K562 (cell line): Measurements from ENCODE around the gene URI1. TPM values are rescaled to one million over a fixed set of nuclear protein-coding genes. Genes with fewer than 3 reads are reported as not detected.

Experiments used
- ATF1 ChIP-seq, 2 experiments: fragments of 450-650 bp in 1 of 2; IDR thresholded peaks; 2 replicates each; pipeline ENCODE4 v1.6.1; 2016; ENCODE audit warnings: missing compliant biosample characterization in 1 of 2, missing genetic modification characterization in 1 of 2
- CCNT2 ChIP-seq: IDR thresholded peaks from 2 replicates; pipeline ENCODE4 v1.6.1; 2011; ENCODE audit warnings: borderline replicate concordance, low read depth, mild to moderate bottlenecking, moderate library complexity, mixed read lengths, low read length; ENCODE audit not compliant: insufficient read length; ENCODE audit errors: extremely low read depth
- CHD1 ChIP-seq: fragments of 200-600 bp; sonication (generic); IDR thresholded peaks from one replicate; pipeline ENCODE4 v1.6.1; 2012; ENCODE audit warnings: mild to moderate bottlenecking, moderate library complexity, low read length, inconsistent platforms
- CREB1 ChIP-seq, 2 experiments: sonication (generic) in 1 of 2; formaldehyde crosslinking in 1 of 2; IDR thresholded peaks; 2 replicates each; pipeline versions ENCODE4 v1.6.1 to v1.8.0; 2012 to 2022; ENCODE audit warnings: inconsistent platforms in 1 of 2, mild to moderate bottlenecking in 1 of 2, missing genetic modification reagents in 1 of 2, moderate library complexity in 1 of 2
- ERF ChIP-seq: fragments of 450-650 bp; formaldehyde crosslinking; IDR thresholded peaks from 2 replicates; pipeline ENCODE4 v1.4.0; 2020; ENCODE audit warnings: mild to moderate bottlenecking, mixed read lengths
- ETV5 ChIP-seq: sonication (generic); formaldehyde crosslinking; IDR thresholded peaks from 2 replicates; pipeline ENCODE4 v1.4.0; 2020; ENCODE audit warnings: low read depth, mild to moderate bottlenecking, missing genetic modification reagents
- FIP1L1 ChIP-seq: fragments of 200-400 bp; formaldehyde crosslinking; IDR thresholded peaks from 2 replicates; pipeline ENCODE4 v1.6.1; 2018; ENCODE audit warnings: mild to moderate bottlenecking, low read depth, low read length; ENCODE audit not compliant: poor library complexity, severe bottlenecking
- GTF2E2 ChIP-seq: fragments of 200-800 bp; sonication (Bioruptor generic); IDR thresholded peaks from 2 replicates; pipeline ENCODE4 v1.6.1; 2016; ENCODE audit warnings: missing genetic modification characterization, missing compliant biosample characterization
- HMGN3 ChIP-seq: IDR thresholded peaks from 2 replicates; pipeline ENCODE4 v1.6.1; 2011; ENCODE audit warnings: borderline replicate concordance, low read depth, mild to moderate bottlenecking, mixed read lengths, low read length; ENCODE audit not compliant: insufficient read length; ENCODE audit errors: extremely low read depth
- POLR2B ChIP-seq: fragments of 450-650 bp; IDR thresholded peaks from 2 replicates; pipeline ENCODE4 v1.6.1; 2018; ENCODE audit warnings: low read depth; ENCODE audit not compliant: partially characterized antibody
- RBBP5 ChIP-seq: fragments of 200-600 bp; sonication (generic); IDR thresholded peaks from 2 replicates; pipeline ENCODE4 v1.6.1; 2012; ENCODE audit warnings: borderline replicate concordance, mild to moderate bottlenecking, low read length, control low read depth, inconsistent platforms; ENCODE audit not compliant: insufficient read depth, poor library complexity, severe bottlenecking
- ZBTB17 ChIP-seq: fragments of 450-650 bp; formaldehyde crosslinking; IDR thresholded peaks from 2 replicates; pipeline ENCODE4 v1.4.0; 2020; ENCODE audit warnings: mild to moderate bottlenecking
- polyA plus RNA-seq, 8 experiments: library from polyadenylated mRNA; depleted of rRNA in 4 of 8; stranded (reverse) in 5 of 8; unstranded in 3 of 8; fragments of >200 nt; fragmentation: Nextera tagmentation in 2 of 8; fragmentation: Illumina TruSeq in 1 of 8; extraction: Ambion mirVana in 2 of 8; extraction: Trizol in 1 of 8; gene quantifications; 2 replicates each; pipeline versions ENCODE4 v1.2.1 to v1.2.3, GENCODE V29; 2011 to 2014; ENCODE audit warnings: inconsistent platforms in 1 of 8, missing spikeins in 1 of 8
- total RNA-seq, 7 experiments: library from RNA; depleted of rRNA in 6 of 7; stranded (reverse); fragments of >200 nt in 6 of 7; fragmentation: Illumina TruSeq in 2 of 7; extraction: Trizol in 2 of 7; gene quantifications; 2 replicates each; pipeline versions ENCODE4 v1.2.1 to v1.2.3, GENCODE V29; 2011 to 2021; ENCODE audit warnings: low replicate concordance in 1 of 7
- TF ChIP-seq, protein P1 (sequence below): fragments of 200-600 bp; sonication (generic); IDR thresholded peaks from one replicate; pipeline ENCODE4 v1.6.1; 2012; ENCODE audit warnings: mild to moderate bottlenecking, low read depth, low read length, inconsistent platforms
- TF ChIP-seq, protein P2 (sequence below): sonication (generic); formaldehyde crosslinking; IDR thresholded peaks from 2 replicates; pipeline ENCODE4 v1.8.1; 2022; ENCODE audit warnings: missing genetic modification reagents

Gene URI1
- total and polyA plus RNA-seq, 9 of the 15 experiments (the other 6 are each of a cell fraction or from before 2014, with no cell fraction given): 16.9 to 87.4 (median 63.9) TPM

- TF ChIP-seq POLR2B (peak; percentile 64), RBBP5 (peak; percentile 68), ZBTB17 (CRISPR knock-in tag) (0 out of 2 replicates have a peak, but pooled peaks have one; percentile 33), ATF1 (CRISPR knock-in tag; IDR thresholded peaks at IDR 0.05) (no peak), ATF1 (tag; IDR thresholded peaks at IDR 0.05) (peak; percentile 31; the same call in 1 of the 2 replicates), ETV5 (CRISPR knock-in tag) (peak; percentile 37; the same call in 1 of the 2 replicates), ERF (CRISPR knock-in tag) (peak; percentile 77; the same call in 1 of the 2 replicates), CCNT2 (peak; percentile 23), FIP1L1 (no peak), HMGN3 (peak; percentile 39), CHD1 (no peak), GTF2E2 (no peak), CREB1 (IDR thresholded peaks at IDR 0.05) (peak; percentile 26; the same call in 1 of the 2 replicates), CREB1 (CRISPR knock-in tag; IDR thresholded peaks at IDR 0.05) (no peak)
- TF ChIP-seq, protein P1, sequence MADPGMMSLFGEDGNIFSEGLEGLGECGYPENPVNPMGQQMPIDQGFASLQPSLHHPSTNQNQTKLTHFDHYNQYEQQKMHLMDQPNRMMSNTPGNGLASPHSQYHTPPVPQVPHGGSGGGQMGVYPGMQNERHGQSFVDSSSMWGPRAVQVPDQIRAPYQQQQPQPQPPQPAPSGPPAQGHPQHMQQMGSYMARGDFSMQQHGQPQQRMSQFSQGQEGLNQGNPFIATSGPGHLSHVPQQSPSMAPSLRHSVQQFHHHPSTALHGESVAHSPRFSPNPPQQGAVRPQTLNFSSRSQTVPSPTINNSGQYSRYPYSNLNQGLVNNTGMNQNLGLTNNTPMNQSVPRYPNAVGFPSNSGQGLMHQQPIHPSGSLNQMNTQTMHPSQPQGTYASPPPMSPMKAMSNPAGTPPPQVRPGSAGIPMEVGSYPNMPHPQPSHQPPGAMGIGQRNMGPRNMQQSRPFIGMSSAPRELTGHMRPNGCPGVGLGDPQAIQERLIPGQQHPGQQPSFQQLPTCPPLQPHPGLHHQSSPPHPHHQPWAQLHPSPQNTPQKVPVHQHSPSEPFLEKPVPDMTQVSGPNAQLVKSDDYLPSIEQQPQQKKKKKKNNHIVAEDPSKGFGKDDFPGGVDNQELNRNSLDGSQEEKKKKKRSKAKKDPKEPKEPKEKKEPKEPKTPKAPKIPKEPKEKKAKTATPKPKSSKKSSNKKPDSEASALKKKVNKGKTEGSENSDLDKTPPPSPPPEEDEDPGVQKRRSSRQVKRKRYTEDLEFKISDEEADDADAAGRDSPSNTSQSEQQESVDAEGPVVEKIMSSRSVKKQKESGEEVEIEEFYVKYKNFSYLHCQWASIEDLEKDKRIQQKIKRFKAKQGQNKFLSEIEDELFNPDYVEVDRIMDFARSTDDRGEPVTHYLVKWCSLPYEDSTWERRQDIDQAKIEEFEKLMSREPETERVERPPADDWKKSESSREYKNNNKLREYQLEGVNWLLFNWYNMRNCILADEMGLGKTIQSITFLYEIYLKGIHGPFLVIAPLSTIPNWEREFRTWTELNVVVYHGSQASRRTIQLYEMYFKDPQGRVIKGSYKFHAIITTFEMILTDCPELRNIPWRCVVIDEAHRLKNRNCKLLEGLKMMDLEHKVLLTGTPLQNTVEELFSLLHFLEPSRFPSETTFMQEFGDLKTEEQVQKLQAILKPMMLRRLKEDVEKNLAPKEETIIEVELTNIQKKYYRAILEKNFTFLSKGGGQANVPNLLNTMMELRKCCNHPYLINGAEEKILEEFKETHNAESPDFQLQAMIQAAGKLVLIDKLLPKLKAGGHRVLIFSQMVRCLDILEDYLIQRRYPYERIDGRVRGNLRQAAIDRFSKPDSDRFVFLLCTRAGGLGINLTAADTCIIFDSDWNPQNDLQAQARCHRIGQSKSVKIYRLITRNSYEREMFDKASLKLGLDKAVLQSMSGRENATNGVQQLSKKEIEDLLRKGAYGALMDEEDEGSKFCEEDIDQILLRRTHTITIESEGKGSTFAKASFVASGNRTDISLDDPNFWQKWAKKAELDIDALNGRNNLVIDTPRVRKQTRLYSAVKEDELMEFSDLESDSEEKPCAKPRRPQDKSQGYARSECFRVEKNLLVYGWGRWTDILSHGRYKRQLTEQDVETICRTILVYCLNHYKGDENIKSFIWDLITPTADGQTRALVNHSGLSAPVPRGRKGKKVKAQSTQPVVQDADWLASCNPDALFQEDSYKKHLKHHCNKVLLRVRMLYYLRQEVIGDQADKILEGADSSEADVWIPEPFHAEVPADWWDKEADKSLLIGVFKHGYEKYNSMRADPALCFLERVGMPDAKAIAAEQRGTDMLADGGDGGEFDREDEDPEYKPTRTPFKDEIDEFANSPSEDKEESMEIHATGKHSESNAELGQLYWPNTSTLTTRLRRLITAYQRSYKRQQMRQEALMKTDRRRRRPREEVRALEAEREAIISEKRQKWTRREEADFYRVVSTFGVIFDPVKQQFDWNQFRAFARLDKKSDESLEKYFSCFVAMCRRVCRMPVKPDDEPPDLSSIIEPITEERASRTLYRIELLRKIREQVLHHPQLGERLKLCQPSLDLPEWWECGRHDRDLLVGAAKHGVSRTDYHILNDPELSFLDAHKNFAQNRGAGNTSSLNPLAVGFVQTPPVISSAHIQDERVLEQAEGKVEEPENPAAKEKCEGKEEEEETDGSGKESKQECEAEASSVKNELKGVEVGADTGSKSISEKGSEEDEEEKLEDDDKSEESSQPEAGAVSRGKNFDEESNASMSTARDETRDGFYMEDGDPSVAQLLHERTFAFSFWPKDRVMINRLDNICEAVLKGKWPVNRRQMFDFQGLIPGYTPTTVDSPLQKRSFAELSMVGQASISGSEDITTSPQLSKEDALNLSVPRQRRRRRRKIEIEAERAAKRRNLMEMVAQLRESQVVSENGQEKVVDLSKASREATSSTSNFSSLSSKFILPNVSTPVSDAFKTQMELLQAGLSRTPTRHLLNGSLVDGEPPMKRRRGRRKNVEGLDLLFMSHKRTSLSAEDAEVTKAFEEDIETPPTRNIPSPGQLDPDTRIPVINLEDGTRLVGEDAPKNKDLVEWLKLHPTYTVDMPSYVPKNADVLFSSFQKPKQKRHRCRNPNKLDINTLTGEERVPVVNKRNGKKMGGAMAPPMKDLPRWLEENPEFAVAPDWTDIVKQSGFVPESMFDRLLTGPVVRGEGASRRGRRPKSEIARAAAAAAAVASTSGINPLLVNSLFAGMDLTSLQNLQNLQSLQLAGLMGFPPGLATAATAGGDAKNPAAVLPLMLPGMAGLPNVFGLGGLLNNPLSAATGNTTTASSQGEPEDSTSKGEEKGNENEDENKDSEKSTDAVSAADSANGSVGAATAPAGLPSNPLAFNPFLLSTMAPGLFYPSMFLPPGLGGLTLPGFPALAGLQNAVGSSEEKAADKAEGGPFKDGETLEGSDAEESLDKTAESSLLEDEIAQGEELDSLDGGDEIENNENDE: no peak
- TF ChIP-seq, protein P2, sequence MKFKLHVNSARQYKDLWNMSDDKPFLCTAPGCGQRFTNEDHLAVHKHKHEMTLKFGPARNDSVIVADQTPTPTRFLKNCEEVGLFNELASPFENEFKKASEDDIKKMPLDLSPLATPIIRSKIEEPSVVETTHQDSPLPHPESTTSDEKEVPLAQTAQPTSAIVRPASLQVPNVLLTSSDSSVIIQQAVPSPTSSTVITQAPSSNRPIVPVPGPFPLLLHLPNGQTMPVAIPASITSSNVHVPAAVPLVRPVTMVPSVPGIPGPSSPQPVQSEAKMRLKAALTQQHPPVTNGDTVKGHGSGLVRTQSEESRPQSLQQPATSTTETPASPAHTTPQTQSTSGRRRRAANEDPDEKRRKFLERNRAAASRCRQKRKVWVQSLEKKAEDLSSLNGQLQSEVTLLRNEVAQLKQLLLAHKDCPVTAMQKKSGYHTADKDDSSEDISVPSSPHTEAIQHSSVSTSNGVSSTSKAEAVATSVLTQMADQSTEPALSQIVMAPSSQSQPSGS (CRISPR knock-in tag): no peak
These were observed at the start of gene URI1 (continued) for GRCh38 chr19:29941828-29942403.
